Esophagus muscularis mucosa (tissue), 4 donors: ENCODE results near the gene LHX4. TPM values are rescaled to one million over a fixed set of nuclear protein-coding genes. Genes with fewer than 3 reads are reported as not detected.
"Not testable (repeated sequence)": the region's sequence is repeated elsewhere in the genome, so short reads cannot be mapped to it uniquely, and the experiment has no call there.

Experiments used
- DNase-seq: peaks from one replicate; pipeline ENCODE4 v3.0.0-alpha.2; 2017; ENCODE audit errors: extremely low spot score
- H3K27ac ChIP-seq, 4 donors: fragments of 200-600 bp; sonication (generic); replicated peaks in 1 of 4; 1 replicate in 3 of 4; 2 replicates in 1 of 4; pipeline ENCODE4 v1.5.1; 2016 to 2019; ENCODE audit warnings: mild to moderate bottlenecking in 1 of 4
- H3K27me3 ChIP-seq, 4 donors: fragments of 200-600 bp; sonication (generic); one replicate each; pipeline versions ENCODE4 v1.5.1 to v1.6.0; 2016 to 2019
- H3K36me3 ChIP-seq, 4 donors: fragments of 200-600 bp; sonication (generic); one replicate each; pipeline ENCODE4 v1.5.1; 2016 to 2019
- H3K4me1 ChIP-seq, 4 donors: fragments of 200-600 bp; sonication (generic); one replicate each; pipeline ENCODE4 v1.5.1; 2016 to 2019
- H3K4me3 ChIP-seq, 4 donors: fragments of 200-600 bp; sonication (generic); 1 replicate in 2 of 4; 2 replicates in 2 of 4; pipeline ENCODE4 v1.5.1; 2016 to 2019; ENCODE audit warnings: mild to moderate bottlenecking in 4 of 4, moderate library complexity in 1 of 4
- H3K9me3 ChIP-seq, 4 donors: fragments of 200-600 bp; sonication (generic); 1 replicate in 3 of 4; 2 replicates in 1 of 4; pipeline ENCODE4 v1.5.1; 2016 to 2019
- CTCF ChIP-seq, 3 experiments: fragments of 200-600 bp in 2 of 3; fragments of 450-650 bp in 1 of 3; sonication (generic) in 2 of 3; IDR thresholded peaks; one replicate each; pipeline ENCODE4 v1.5.1; 2017 to 2019; ENCODE audit warnings: antibody characterized with exemption in 3 of 3, mild to moderate bottlenecking in 2 of 3, moderate library complexity in 1 of 3
- EP300 ChIP-seq: sonication (generic); formaldehyde crosslinking; IDR thresholded peaks from one replicate; pipeline ENCODE4 v1.6.1; 2017; ENCODE audit warnings: antibody characterized with exemption
- POLR2A ChIP-seq: fragments of 450-650 bp; IDR thresholded peaks from one replicate; pipeline ENCODE4 v1.6.1; 2017; ENCODE audit warnings: antibody characterized with exemption, moderate library complexity, mild to moderate bottlenecking, low read depth
- POLR2AphosphoS5 ChIP-seq, 2 donors: sonication (generic); formaldehyde crosslinking; IDR thresholded peaks; one replicate each; pipeline ENCODE4 v1.6.1; 2017; ENCODE audit warnings: antibody characterized with exemption in 2 of 2
- WGBS: methylation state at CpG from one replicate; pipeline ENCODE4 v1.1.5; 2018; 5-methylcytosine and 5-hydroxymethylcytosine counted together
- intact Hi-C: fragments of 100-400 bp; cut with DNase I; formaldehyde crosslinking; loops from one replicate; pipeline ENCODE4 v1.15.1; 2023
- total RNA-seq, 4 donors: library from RNA; depleted of rRNA; stranded (reverse); fragments of >200 nt; gene quantifications; one replicate each; pipeline versions ENCODE4 v1.1.0 to v1.2.1, GENCODE V29; 2016

LHX4 gene
- total RNA-seq, 4 donors from 2014 or later: not detected

GRCh38 chr1:180198611-180199010, 31.5 kb upstream of the LHX4 start:
- Histone ChIP-seq H3K36me3 (peaks cover 17 to 55% (median 47%) of the 10 kb centered on the region in 4 donors), H3K27me3 (no peaks in the 10 kb centered on the region), H3K9me3 (no peaks in the 10 kb centered on the region), H3K4me3 (no peak overlapping the region), H3K27ac (no peak overlapping the region), H3K4me1 (no peaks in the 10 kb centered on the region)
- 97% methylated on average over 5 of the region's 5 CpGs for WGBS
- intact Hi-C loops: no loop called here
- no peak for DNase-seq
- TF ChIP-seq POLR2AphosphoS5 (IDR thresholded peaks at IDR 0.05): no peak
- no peak for TF ChIP-seq POLR2A
- no peak for TF ChIP-seq EP300
- no peak for TF ChIP-seq CTCF (IDR thresholded peaks at IDR 0.05)

GRCh38 chr1:180199018-180199417, 31.0 kb upstream of the LHX4 start:
- Histone ChIP-seq H3K27me3 (no peaks in the 10 kb centered on the region), H3K4me3 (no peak overlapping the region), H3K36me3 (peaks cover 17 to 51% (median 44%) of the 10 kb centered on the region in 4 donors), H3K9me3 (no peaks in the 10 kb centered on the region), H3K27ac (no peak overlapping the region), H3K4me1 (no peaks in the 10 kb centered on the region)
- no peak for DNase-seq
- TF ChIP-seq CTCF (IDR thresholded peaks at IDR 0.05) (no peak), POLR2A (no peak), POLR2AphosphoS5 (IDR thresholded peaks at IDR 0.05) (no peak), EP300 (no peak)
- intact Hi-C loops: no loop called here
- 93% methylated on average over 12 of the region's 12 CpGs for WGBS

GRCh38 chr1:180201451-180202200, 28.4 kb upstream of the LHX4 start:
- Histone ChIP-seq H3K27me3 (no peaks in the 10 kb centered on the region), H3K4me1 (no peaks in the 10 kb centered on the region), H3K36me3 (peaks cover 2 to 25% (median 19%) of the 10 kb centered on the region in 4 donors), H3K9me3 (no peaks in the 10 kb centered on the region), H3K4me3 (no peak overlapping the region), H3K27ac (no peak overlapping the region)
- WGBS: 95% methylated on average over 4 of the region's 7 CpGs
- intact Hi-C loops: no loop called here
- DNase-seq: no peak
- TF ChIP-seq EP300: no peak
- no peak for TF ChIP-seq POLR2AphosphoS5 (IDR thresholded peaks at IDR 0.05)
- TF ChIP-seq POLR2A: no peak
- TF ChIP-seq CTCF (IDR thresholded peaks at IDR 0.05): no peak

- H3K36me3 ChIP-seq: peaks cover 0 to 16% (median 11%) of the 10 kb centered on the region in 4 donors
- H3K27ac ChIP-seq, H3K27me3 ChIP-seq, H3K4me3 ChIP-seq, DNase-seq, intact Hi-C loops, H3K4me1 ChIP-seq, H3K9me3 ChIP-seq: not testable (repeated sequence)
- WGBS: 86% methylated on average over 5 of the region's 5 CpGs
These were observed 27.5 kb upstream of the LHX4 start for GRCh38 chr1:180202588-180202987.

GRCh38 chr1:180204231-180204630, 25.8 kb upstream of the LHX4 start:
- no peak for DNase-seq
- intact Hi-C loops: no loop called here
- TF ChIP-seq EP300 (no peak), POLR2AphosphoS5 (IDR thresholded peaks at IDR 0.05) (no peak), CTCF (IDR thresholded peaks at IDR 0.05) (no peak)
- no peaks in the 10 kb centered on the region for H3K4me1 ChIP-seq
- WGBS: 85% methylated on average over 6 of the region's 6 CpGs
- peaks cover 0 to under 1% (median 0%) of the 10 kb centered on the region in 4 donors for H3K36me3 ChIP-seq
- no peaks in the 10 kb centered on the region for H3K9me3 ChIP-seq
- H3K4me3 ChIP-seq: no peak overlapping the region
- no peaks in the 10 kb centered on the region for H3K27me3 ChIP-seq
- no peak overlapping the region for H3K27ac ChIP-seq
